ENCODE data around the gene UROC1.

Gene UROC1

GRCh38 chr3:126507886-126508285, 9.7 kb downstream of the UROC1 start:
- no peaks in the 10 kb centered on the region for H4K20me1 ChIP-seq (ENCODE audit: insufficient read depth, low read length, poor library complexity, severe bottlenecking)
- TF ChIP-seq EZH2phosphoT487 (IDR thresholded peaks at IDR 0.05; ENCODE audit: borderline replicate concordance): no peak
- TF ChIP-seq CTCF (conservative IDR thresholded peaks at IDR 0.05; ENCODE audit: low read length): no peak
- no peak overlapping the region for H2AFZ ChIP-seq (ENCODE audit: low read length)
- H3K9me2 ChIP-seq (replicated peaks; ENCODE audit: low read depth, low read length): no peaks in the 10 kb centered on the region
- H3K27me3 ChIP-seq (ENCODE audit: insufficient read depth, low read length, poor library complexity, severe bottlenecking): no peaks in the 10 kb centered on the region
- H3K4me1 ChIP-seq (ENCODE audit: insufficient read depth, low read length, poor library complexity, severe bottlenecking): peaks cover 14% of the 10 kb centered on the region
- H3K4me3 ChIP-seq (ENCODE audit: low read length, poor library complexity, severe bottlenecking): no peak overlapping the region
- no peaks in the 10 kb centered on the region for H3K79me2 ChIP-seq (ENCODE audit: insufficient read depth, low read length)
- H3K36me3 ChIP-seq (ENCODE audit: insufficient read depth, low read length): no peaks in the 10 kb centered on the region
- no peak overlapping the region for H3K9ac ChIP-seq (ENCODE audit: low read depth, low read length, poor library complexity, severe bottlenecking)
- H3K4me2 ChIP-seq (ENCODE audit: low read depth, low read length, poor library complexity, severe bottlenecking): no peak overlapping the region
- no peaks in the 10 kb centered on the region for H3K9me3 ChIP-seq (ENCODE audit: insufficient read depth, low read depth, low read length)
- H3F3A ChIP-seq (ENCODE audit: low read depth): no peaks in the 10 kb centered on the region

- Histone ChIP-seq H3K4me3 (ENCODE audit: low read length, poor library complexity, severe bottlenecking) (no peak overlapping the region), H3K4me1 (ENCODE audit: insufficient read depth, low read length, poor library complexity, severe bottlenecking) (peaks cover 10% of the 10 kb centered on the region), H3K9ac (ENCODE audit: low read depth, low read length, poor library complexity, severe bottlenecking) (no peak overlapping the region), H4K20me1 (ENCODE audit: insufficient read depth, low read length, poor library complexity, severe bottlenecking) (no peaks in the 10 kb centered on the region), H3K79me2 (ENCODE audit: insufficient read depth, low read length) (no peaks in the 10 kb centered on the region), H3K36me3 (ENCODE audit: insufficient read depth, low read length) (no peaks in the 10 kb centered on the region), H3F3A (ENCODE audit: low read depth) (no peaks in the 10 kb centered on the region), H3K9me2 (replicated peaks; ENCODE audit: low read depth, low read length) (no peaks in the 10 kb centered on the region), H2AFZ (ENCODE audit: low read length) (no peak overlapping the region), H3K9me3 (ENCODE audit: insufficient read depth, low read depth, low read length) (no peaks in the 10 kb centered on the region), H3K27me3 (ENCODE audit: insufficient read depth, low read length, poor library complexity, severe bottlenecking) (no peaks in the 10 kb centered on the region), H3K4me2 (ENCODE audit: low read depth, low read length, poor library complexity, severe bottlenecking) (no peak overlapping the region)
- TF ChIP-seq EZH2phosphoT487 (IDR thresholded peaks at IDR 0.05; ENCODE audit: borderline replicate concordance): no peak
- TF ChIP-seq CTCF (conservative IDR thresholded peaks at IDR 0.05; ENCODE audit: low read length): no peak
Observed at GRCh38 chr3:126503701-126504100, 13.9 kb downstream of the UROC1 start.

- Histone ChIP-seq H3K9ac (ENCODE audit: low read depth, low read length, poor library complexity, severe bottlenecking) (no peak overlapping the region), H3K9me2 (replicated peaks; ENCODE audit: low read depth, low read length) (no peaks in the 10 kb centered on the region), H3K4me1 (ENCODE audit: insufficient read depth, low read length, poor library complexity, severe bottlenecking) (peaks cover 21% of the 10 kb centered on the region), H3K36me3 (ENCODE audit: insufficient read depth, low read length) (no peaks in the 10 kb centered on the region), H3K79me2 (ENCODE audit: insufficient read depth, low read length) (no peaks in the 10 kb centered on the region), H4K20me1 (ENCODE audit: insufficient read depth, low read length, poor library complexity, severe bottlenecking) (no peaks in the 10 kb centered on the region), H3K9me3 (ENCODE audit: insufficient read depth, low read depth, low read length) (no peaks in the 10 kb centered on the region), H3F3A (ENCODE audit: low read depth) (no peaks in the 10 kb centered on the region), H2AFZ (ENCODE audit: low read length) (no peak overlapping the region), H3K27me3 (ENCODE audit: insufficient read depth, low read length, poor library complexity, severe bottlenecking) (no peaks in the 10 kb centered on the region), H3K4me2 (ENCODE audit: low read depth, low read length, poor library complexity, severe bottlenecking) (no peak overlapping the region), H3K4me3 (ENCODE audit: low read length, poor library complexity, severe bottlenecking) (no peak overlapping the region)
- TF ChIP-seq EZH2phosphoT487 (IDR thresholded peaks at IDR 0.05; ENCODE audit: borderline replicate concordance) (no peak), CTCF (conservative IDR thresholded peaks at IDR 0.05; ENCODE audit: low read length) (no peak)
Observed at GRCh38 chr3:126502656-126503055, 14.9 kb downstream of the UROC1 start.

Data from Loucy (cell line).